H9 (cell line): ENCODE data around the gene ATAD3C. TPM values are rescaled to one million over a fixed set of nuclear protein-coding genes. Genes with fewer than 3 reads are reported as not detected.

Source experiments
- DNase-seq: peaks from one replicate; pipeline ENCODE4 v3.0.0-alpha.2; 2017
- H2AFZ ChIP-seq: one replicate; pipeline ENCODE4 v1.6.1; 2013; ENCODE audit warnings: mild to moderate bottlenecking, low read length, control low read depth, moderate library complexity
- H2AK5ac ChIP-seq: 2 replicates; pipeline ENCODE4 v1.6.1; 2013; ENCODE audit warnings: low read length, control low read depth, mixed read lengths; ENCODE audit not compliant: insufficient read length
- H2BK120ac ChIP-seq: one replicate; pipeline ENCODE4 v1.6.1; 2013; ENCODE audit warnings: low read depth, mild to moderate bottlenecking, low read length, control low read depth, inconsistent platforms; ENCODE audit not compliant: poor library complexity, severe bottlenecking
- H2BK12ac ChIP-seq: 2 replicates; pipeline ENCODE4 v1.6.1; 2013; ENCODE audit warnings: low read length, control low read depth, mixed read lengths, low read depth; ENCODE audit not compliant: insufficient read length
- H2BK15ac ChIP-seq: 2 replicates; pipeline ENCODE4 v1.6.1; 2013; ENCODE audit warnings: low read depth, low read length, control low read depth
- H2BK20ac ChIP-seq: one replicate; pipeline ENCODE4 v1.6.1; 2013; ENCODE audit warnings: low read depth, mild to moderate bottlenecking, low read length, control low read depth, inconsistent platforms; ENCODE audit not compliant: poor library complexity, severe bottlenecking
- H2BK5ac ChIP-seq: 2 replicates; pipeline ENCODE4 v1.6.1; 2013; ENCODE audit warnings: low read length, control low read depth, mixed read lengths; ENCODE audit not compliant: insufficient read length
- H3K14ac ChIP-seq: 2 replicates; pipeline ENCODE4 v1.6.1; 2013; ENCODE audit warnings: low read length, control low read depth; ENCODE audit not compliant: insufficient read depth
- H3K18ac ChIP-seq: 2 replicates; pipeline ENCODE4 v1.6.1; 2013; ENCODE audit warnings: low read depth, mild to moderate bottlenecking, mixed read lengths, low read length, control low read depth; ENCODE audit not compliant: insufficient read length
- H3K23ac ChIP-seq: 2 replicates; pipeline ENCODE4 v1.6.1; 2013; ENCODE audit warnings: low read length, control low read depth, mixed read lengths, low read depth; ENCODE audit not compliant: insufficient read length
- H3K23me2 ChIP-seq: 2 replicates; pipeline ENCODE4 v1.6.1; 2013; ENCODE audit warnings: low read depth, mild to moderate bottlenecking, mixed read lengths, low read length, control low read depth; ENCODE audit not compliant: insufficient read length, poor library complexity, severe bottlenecking
- H3K27ac ChIP-seq: 2 replicates; pipeline ENCODE4 v1.5.1; 2013; ENCODE audit warnings: low read length, control low read depth, mixed read lengths, low read depth; ENCODE audit not compliant: insufficient read length
- H3K27me3 ChIP-seq: 2 replicates; pipeline ENCODE4 v1.6.1; 2013; ENCODE audit warnings: low read length, control low read depth, inconsistent platforms; ENCODE audit not compliant: insufficient read depth
- H3K4ac ChIP-seq: 2 replicates; pipeline ENCODE4 v1.6.1; 2013; ENCODE audit warnings: low read depth, mild to moderate bottlenecking, control low read depth, inconsistent platforms, low read length, moderate library complexity
- H3K4me1 ChIP-seq: 2 replicates; pipeline ENCODE4 v1.6.1; 2013; ENCODE audit warnings: low read length, control low read depth, inconsistent platforms; ENCODE audit not compliant: insufficient read depth
- H3K4me2 ChIP-seq: 2 replicates; pipeline ENCODE4 v1.6.1; 2013; ENCODE audit warnings: low read length, control low read depth, mixed read lengths; ENCODE audit not compliant: insufficient read length, insufficient read depth
- H3K56ac ChIP-seq: 2 replicates; pipeline ENCODE4 v1.6.1; 2013; ENCODE audit warnings: low read depth, mild to moderate bottlenecking, mixed read lengths, low read length, control low read depth; ENCODE audit not compliant: insufficient read length
- H3K79me1 ChIP-seq: 2 replicates; pipeline ENCODE4 v1.6.1; 2013; ENCODE audit warnings: low read depth, mild to moderate bottlenecking, moderate library complexity, low read length, control low read depth, inconsistent platforms; ENCODE audit not compliant: insufficient read depth, poor library complexity, severe bottlenecking
- H3K79me2 ChIP-seq: 2 replicates; pipeline ENCODE4 v1.6.1; 2013; ENCODE audit warnings: low read length, control low read depth, inconsistent platforms; ENCODE audit not compliant: insufficient read depth
- H3K9ac ChIP-seq: 2 replicates; pipeline ENCODE4 v1.6.1; 2013; ENCODE audit warnings: low read length, control low read depth, mixed read lengths; ENCODE audit not compliant: insufficient read length; ENCODE audit errors: extremely low read depth
- H3K9me3 ChIP-seq: one replicate; pipeline ENCODE4 v1.6.1; 2013; ENCODE audit warnings: low read depth, low read length, inconsistent platforms; ENCODE audit not compliant: control insufficient read depth
- H3T11ph ChIP-seq: one replicate; pipeline ENCODE4 v1.6.1; 2013; ENCODE audit warnings: mild to moderate bottlenecking, low read length, control low read depth, inconsistent platforms
- H4K20me1 ChIP-seq: one replicate; pipeline ENCODE4 v1.6.1; 2013; ENCODE audit not compliant: control insufficient read depth, insufficient read length, insufficient read depth
- H4K5ac ChIP-seq: 2 replicates; pipeline ENCODE4 v1.6.1; 2013; ENCODE audit warnings: low read depth, mild to moderate bottlenecking, mixed read lengths, low read length, control low read depth; ENCODE audit not compliant: insufficient read length
- H4K8ac ChIP-seq: replicated peaks from 2 replicates; pipeline ENCODE4 v1.6.1; 2013; ENCODE audit warnings: low read length, control low read depth, mixed read lengths, low read depth; ENCODE audit not compliant: insufficient read length
- H4K91ac ChIP-seq: 2 replicates; pipeline ENCODE4 v1.6.1; 2013; ENCODE audit warnings: low read depth, mild to moderate bottlenecking, moderate library complexity, mixed read lengths, low read length, control low read depth; ENCODE audit not compliant: insufficient read length
- H3K27ac Mint-ChIP-seq, 3 experiments: 2 replicates in 2 of 3; 3 replicates in 1 of 3; pipeline ENCODE4 v1.8.0; 2020 to 2021; ENCODE audit warnings: mixed read lengths in 3 of 3, mild to moderate bottlenecking in 1 of 3, moderate library complexity in 1 of 3
- H3K27me3 Mint-ChIP-seq: 2 replicates; pipeline ENCODE4 v1.8.0; 2021; ENCODE audit warnings: low read depth, mild to moderate bottlenecking, moderate library complexity, mixed read lengths
- H3K36me3 Mint-ChIP-seq, 3 experiments: 2 replicates in 2 of 3; 3 replicates in 1 of 3; pipeline ENCODE4 v1.8.0; 2020 to 2021; ENCODE audit warnings: low read depth in 3 of 3, mixed read lengths in 3 of 3; ENCODE audit not compliant: insufficient read depth in 1 of 3
- H3K4me1 Mint-ChIP-seq, 2 experiments: 2 replicates each; pipeline ENCODE4 v1.8.0; 2020; ENCODE audit warnings: mixed read lengths in 2 of 2
- H3K4me3 Mint-ChIP-seq, 2 experiments: 2 replicates in 1 of 2; 3 replicates in 1 of 2; pipeline ENCODE4 v1.8.0; 2020 to 2021; ENCODE audit warnings: mild to moderate bottlenecking in 2 of 2, mixed read lengths in 2 of 2, moderate library complexity in 1 of 2
- H3K9me3 Mint-ChIP-seq, 2 experiments: 2 replicates in 1 of 2; 3 replicates in 1 of 2; pipeline ENCODE4 v1.8.0; 2020; ENCODE audit warnings: mild to moderate bottlenecking in 2 of 2, mixed read lengths in 2 of 2, moderate library complexity in 1 of 2
- CTCF ChIP-seq: fragments of 200-600 bp; sonication (generic); conservative IDR thresholded peaks from 3 replicates; pipeline ENCODE4 v1.8.0; 2021; ENCODE audit warnings: antibody characterized with exemption, mild to moderate bottlenecking
- WGBS: extraction: QIAGEN DNeasy Blood & Tissue Kit; methylation state at CpG from one replicate; pipeline ENCODE4 v1.1.7; 2013; ENCODE audit warnings: missing lambda C conversion rate, low lambda C conversion rate, mixed read lengths; ENCODE audit not compliant: insufficient read length; ENCODE audit errors: extremely low coverage; 5-methylcytosine and 5-hydroxymethylcytosine counted together
- total RNA-seq: library from RNA; stranded (reverse); gene quantifications from 2 replicates; pipeline ENCODE4 v1.2.1, GENCODE V29; 2021

Gene ATAD3C
- total RNA-seq, 1 experiment from 2014 or later: 7.7 TPM

DNA sequence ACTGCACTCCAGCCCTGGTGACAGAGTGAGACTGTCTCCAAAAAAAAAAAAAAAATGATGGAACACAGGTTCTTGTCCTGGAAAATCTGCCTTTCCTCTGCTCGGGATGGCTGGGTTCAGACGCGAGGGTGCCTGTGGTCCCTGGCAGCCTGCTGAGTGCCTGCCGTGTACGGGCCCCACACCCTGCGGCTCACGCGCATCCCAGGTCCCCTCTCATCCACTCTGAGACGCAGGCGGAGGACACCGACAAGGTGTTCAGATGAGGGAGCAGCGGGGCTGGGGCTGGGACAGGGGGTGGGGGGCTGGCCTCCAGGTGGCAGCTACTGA lies 24.1 kb upstream of the ATAD3C start:
- Histone ChIP-seq H3K27me3 (no peaks in the 10 kb centered on the region), H2BK5ac (no peak overlapping the region), H2BK12ac (no peak overlapping the region), H2BK15ac (no peak overlapping the region), H2BK120ac (no peak overlapping the region), H3K4me2 (no peak overlapping the region), H2AK5ac (no peak overlapping the region), H3K79me1 (no peaks in the 10 kb centered on the region), H2BK20ac (no peak overlapping the region), H3K9me3 (no peaks in the 10 kb centered on the region), H2AFZ (no peak overlapping the region), H3K4ac (no peak overlapping the region), H3K18ac (no peak overlapping the region), H3K4me1 (peaks cover 5% of the 10 kb centered on the region; the same call in 1 of the 2 replicates), H3T11ph (no peak overlapping the region), H3K9ac (no peak overlapping the region), H3K14ac (no peak overlapping the region), H3K56ac (no peak overlapping the region), H3K27ac (no peak overlapping the region), H4K20me1 (no peaks in the 10 kb centered on the region), H4K91ac (no peak overlapping the region), H3K79me2 (no peaks in the 10 kb centered on the region), H4K5ac (no peak overlapping the region), H4K8ac (no peak overlapping the region), H3K23ac (no peak overlapping the region), H3K23me2 (peaks cover 3% of the 10 kb centered on the region)
- Mint-ChIP-seq H3K4me1 (peaks cover 31 to 50% of the 10 kb centered on the region in 2 experiments), H3K4me3 (peak overlapping the region in 1 of 2 experiments; percentile 59; a peak in 2 of 5 replicates), H3K27me3 (no peaks in the 10 kb centered on the region), H3K9me3 (peaks cover 3 to 4% of the 10 kb centered on the region in 2 experiments; a peak in 4 of 5 replicates), H3K27ac (peak overlapping the region in 2 of 3 experiments; percentile 61 to 70; a peak in 1 of 7 replicates), H3K36me3 (peaks cover 3 to 5% (median 4%) of the 10 kb centered on the region in 3 experiments; a peak in 6 of 7 replicates)
- no CpG with 5 or more reads among the region's 12 CpGs for WGBS
- DNase-seq: no peak
- TF ChIP-seq CTCF: no peak
